Measurements from ENCODE around the gene OPN1SW.

GRCh38 chr7:128728598-128728997 is 47.0 kb downstream of the OPN1SW start:
- TF ChIP-seq, protein P1, sequence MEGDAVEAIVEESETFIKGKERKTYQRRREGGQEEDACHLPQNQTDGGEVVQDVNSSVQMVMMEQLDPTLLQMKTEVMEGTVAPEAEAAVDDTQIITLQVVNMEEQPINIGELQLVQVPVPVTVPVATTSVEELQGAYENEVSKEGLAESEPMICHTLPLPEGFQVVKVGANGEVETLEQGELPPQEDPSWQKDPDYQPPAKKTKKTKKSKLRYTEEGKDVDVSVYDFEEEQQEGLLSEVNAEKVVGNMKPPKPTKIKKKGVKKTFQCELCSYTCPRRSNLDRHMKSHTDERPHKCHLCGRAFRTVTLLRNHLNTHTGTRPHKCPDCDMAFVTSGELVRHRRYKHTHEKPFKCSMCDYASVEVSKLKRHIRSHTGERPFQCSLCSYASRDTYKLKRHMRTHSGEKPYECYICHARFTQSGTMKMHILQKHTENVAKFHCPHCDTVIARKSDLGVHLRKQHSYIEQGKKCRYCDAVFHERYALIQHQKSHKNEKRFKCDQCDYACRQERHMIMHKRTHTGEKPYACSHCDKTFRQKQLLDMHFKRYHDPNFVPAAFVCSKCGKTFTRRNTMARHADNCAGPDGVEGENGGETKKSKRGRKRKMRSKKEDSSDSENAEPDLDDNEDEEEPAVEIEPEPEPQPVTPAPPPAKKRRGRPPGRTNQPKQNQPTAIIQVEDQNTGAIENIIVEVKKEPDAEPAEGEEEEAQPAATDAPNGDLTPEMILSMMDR (IDR thresholded peaks at IDR 0.05): no peak
- TF ChIP-seq POLR2A (IDR thresholded peaks at IDR 0.05): no peak
